ENCODE measurements around the gene KCNQ1. TPM values are rescaled to one million over a fixed set of nuclear protein-coding genes. Genes with fewer than 3 reads are reported as not detected.

The KCNQ1 gene
- total RNA-seq, 4 donors from 2014 or later: 5.6 to 46.8 (median 24.6) TPM

GRCh38 chr11:2846470-2846869 is 401.7 kb downstream of the KCNQ1 start:
- Histone ChIP-seq H3K4me3 (no peak overlapping the region), H3K9me3 (no peaks in the 10 kb centered on the region), H3K36me3 (no peaks in the 10 kb centered on the region), H3K27me3 (no peaks in the 10 kb centered on the region), H3K27ac (no peak overlapping the region), H3K4me1 (no peaks in the 10 kb centered on the region)
- WGBS, 2 donors (ENCODE audit: low coverage in 1 of 2): 94% methylated on average over 11 of the region's 11 CpGs; no CpG with 5 or more reads in 1 of the 2 donors
- TF ChIP-seq POLR2A (IDR thresholded peaks at IDR 0.05): no peak
- TF ChIP-seq EP300 (IDR thresholded peaks at IDR 0.05; ENCODE audit: low read depth): no peak
- TF ChIP-seq POLR2AphosphoS5 (IDR thresholded peaks at IDR 0.05): no peak
- TF ChIP-seq CTCF (IDR thresholded peaks at IDR 0.05): no peak
- intact Hi-C loops (cut with DNase I; ENCODE audit: low total_unique reads): no loop called here
- in situ Hi-C loops (cut with MboI; ENCODE audit: low pct_ligation_motif_present in 1 of 4, low pct_unique_long_range_greater_than_20kb in 1 of 4, low sequenced_read_pairs in 3 of 4): no loop called here
- no peak for DNase-seq

- intact Hi-C loops (cut with DNase I; ENCODE audit: low total_unique reads): no loop called here
These were observed 402.8 kb downstream of the KCNQ1 start for GRCh38 chr11:2847561-2847960.

GRCh38 chr11:2848497-2848896 is 403.7 kb downstream of the KCNQ1 start:
- WGBS, 2 donors (ENCODE audit: low coverage in 1 of 2): 87% methylated on average over 9 of the region's 9 CpGs; no CpG with 5 or more reads in 1 of the 2 donors

More at GRCh38 chr11:2847561-2847960, 402.8 kb downstream of the KCNQ1 start:
- WGBS, 2 donors (ENCODE audit: low coverage in 1 of 2): 94% methylated on average over 14 of the region's 21 CpGs; no CpG with 5 or more reads in 1 of the 2 donors
- Histone ChIP-seq H3K4me1 (no peaks in the 10 kb centered on the region), H3K36me3 (no peaks in the 10 kb centered on the region), H3K4me3 (no peak overlapping the region), H3K27me3 (no peaks in the 10 kb centered on the region), H3K9me3 (no peaks in the 10 kb centered on the region), H3K27ac (no peak overlapping the region)
- no peak for TF ChIP-seq CTCF (IDR thresholded peaks at IDR 0.05)
- TF ChIP-seq POLR2AphosphoS5 (IDR thresholded peaks at IDR 0.05): no peak
- no peak for TF ChIP-seq POLR2A (IDR thresholded peaks at IDR 0.05)
- TF ChIP-seq EP300 (IDR thresholded peaks at IDR 0.05; ENCODE audit: low read depth): no peak
- in situ Hi-C loops (cut with MboI; ENCODE audit: low pct_ligation_motif_present in 1 of 4, low pct_unique_long_range_greater_than_20kb in 1 of 4, low sequenced_read_pairs in 3 of 4): no loop called here
- DNase-seq: no peak

More at GRCh38 chr11:2848497-2848896, 403.7 kb downstream of the KCNQ1 start:
- Histone ChIP-seq H3K4me1 (no peaks in the 10 kb centered on the region), H3K9me3 (no peaks in the 10 kb centered on the region), H3K27ac (no peak overlapping the region), H3K4me3 (no peak overlapping the region), H3K36me3 (no peaks in the 10 kb centered on the region), H3K27me3 (no peaks in the 10 kb centered on the region)
- TF ChIP-seq POLR2A (IDR thresholded peaks at IDR 0.05) (no peak), EP300 (IDR thresholded peaks at IDR 0.05; ENCODE audit: low read depth) (no peak), POLR2AphosphoS5 (IDR thresholded peaks at IDR 0.05) (no peak), CTCF (IDR thresholded peaks at IDR 0.05) (no peak)
- intact Hi-C loops (cut with DNase I; ENCODE audit: low total_unique reads): no loop called here
- DNase-seq: no peak
- in situ Hi-C loops (cut with MboI; ENCODE audit: low pct_ligation_motif_present in 1 of 4, low pct_unique_long_range_greater_than_20kb in 1 of 4, low sequenced_read_pairs in 3 of 4): no loop called here
